GM21717 (cell line): ENCODE measurements around the gene EEIG2.
A peak's percentile ranks its signal among the peaks of the same experiment; 100 is the strongest.
"Not testable (repeated sequence)": the region's sequence is repeated elsewhere in the genome, so short reads cannot be mapped to it uniquely, and the experiment has no call there.

Experiments
- ATAC-seq: cut with Tn5 transposase; IDR thresholded peaks from one replicate; pipeline ENCODE4 v1.9.1; 2021; ENCODE audit warnings: mild to moderate bottlenecking, moderate library complexity; ENCODE audit not compliant: unreplicated experiment

EEIG2 gene

GRCh38 chr1:108541861-108542260 lies 18.0 kb upstream of the EEIG2 start:
- ATAC-seq = no peak

DNA sequence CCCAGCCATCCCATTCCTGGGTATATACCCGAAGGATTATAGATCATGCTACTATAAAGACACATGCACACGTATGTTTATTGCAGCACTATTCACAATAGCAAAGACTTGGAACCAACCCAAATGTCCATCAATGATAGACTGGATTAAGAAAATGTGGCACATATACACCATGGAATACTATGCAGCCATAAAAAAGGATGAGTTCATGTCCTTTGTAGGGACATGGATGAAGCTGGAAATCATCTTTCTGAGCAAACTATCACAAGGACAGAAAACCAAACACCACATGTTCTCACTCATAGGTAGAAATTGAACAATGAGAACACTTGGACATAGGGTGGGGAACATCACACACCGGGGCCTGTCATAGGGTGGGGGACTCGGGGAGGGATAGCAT lies 12.4 kb upstream of the EEIG2 start:
- not testable (repeated sequence) for ATAC-seq

- ATAC-seq = peak; percentile 97
Measured at GRCh38 chr1:108551137-108551862, 8.6 kb upstream of the EEIG2 start.

DNA sequence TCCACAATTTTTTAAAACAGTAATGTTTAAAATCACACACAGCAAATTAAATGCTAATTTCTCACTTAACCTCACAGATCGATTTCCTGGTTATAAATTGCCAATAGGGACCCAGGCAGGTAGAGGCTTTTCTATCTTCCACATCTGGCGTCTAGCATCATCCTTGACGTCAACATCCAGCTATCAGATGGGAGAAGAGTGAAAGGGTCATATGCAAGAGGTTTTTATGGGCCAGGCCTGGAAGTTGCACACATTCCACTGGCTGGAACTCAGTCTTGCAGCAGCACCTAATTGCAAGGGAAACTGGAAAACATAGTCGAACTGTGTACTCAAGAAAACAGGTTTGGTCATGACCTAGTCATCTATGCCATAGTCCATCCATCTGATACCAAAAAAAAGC lies 6.0 kb upstream of the EEIG2 start:
- no peak for ATAC-seq

GRCh38 chr1:108554682-108555427 lies 5.0 kb upstream of the EEIG2 start:
- no peak for ATAC-seq

GRCh38 chr1:108556066-108556465 lies 3.8 kb upstream of the EEIG2 start:
- no peak for ATAC-seq

- ATAC-seq = no peak
Measured at GRCh38 chr1:108556499-108556898, 3.4 kb upstream of the EEIG2 start.

DNA sequence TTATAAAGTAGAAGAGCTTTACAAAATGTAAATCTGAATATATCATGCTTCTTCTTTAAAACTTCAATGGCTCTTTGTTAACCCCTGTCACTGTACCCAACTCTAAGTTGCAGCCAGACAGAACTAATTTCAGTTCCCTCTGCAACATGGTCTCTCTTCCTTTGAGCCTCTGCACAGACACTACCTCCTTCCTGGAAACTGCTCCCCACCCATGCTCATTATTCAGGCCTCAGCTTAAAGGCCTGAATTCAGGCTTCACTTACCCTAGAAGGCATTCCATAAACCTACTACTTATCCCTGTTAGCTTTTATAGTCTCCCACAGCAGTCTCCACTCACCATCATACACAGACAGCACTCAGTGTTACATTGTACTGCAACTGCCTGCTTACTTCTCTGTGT lies 2.6 kb upstream of the EEIG2 start:
- peak; percentile 29 for ATAC-seq

DNA sequence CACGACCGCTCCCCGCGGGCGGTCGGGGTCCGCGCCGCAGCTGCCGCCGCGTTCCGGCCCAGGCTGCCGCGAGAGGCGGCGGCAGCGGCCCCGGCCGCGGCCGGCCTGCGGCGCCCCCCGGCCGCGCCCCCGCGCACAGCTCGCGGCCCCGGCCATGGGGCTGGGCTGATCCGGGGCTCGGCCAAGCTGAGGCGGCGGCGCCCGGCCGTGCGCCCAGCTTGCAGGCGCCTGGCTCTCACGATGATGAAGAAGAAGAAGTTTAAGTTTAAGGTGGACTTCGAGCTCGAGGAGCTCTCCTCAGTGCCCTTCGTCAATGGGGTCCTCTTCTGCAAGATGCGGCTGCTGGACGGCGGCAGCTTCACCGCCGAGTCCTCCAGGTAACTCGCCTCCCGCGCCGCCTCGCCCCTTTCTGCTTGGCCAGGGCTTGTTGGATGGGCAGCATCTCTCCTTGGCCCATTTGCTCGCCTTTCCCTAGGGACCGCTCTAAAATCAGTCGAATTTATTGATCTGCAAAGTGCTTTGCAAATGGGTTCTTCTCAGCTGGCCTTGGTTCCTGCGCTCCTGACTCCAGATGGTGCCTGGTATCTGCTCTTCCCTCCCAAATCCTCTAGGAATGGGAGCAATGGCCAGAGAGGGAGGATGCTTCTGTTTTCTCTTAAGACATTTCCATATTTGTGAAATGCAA lies 431 bp downstream of the EEIG2 start:
- peak; percentile 30 for ATAC-seq

- peak; percentile 39 for ATAC-seq
Measured at GRCh38 chr1:108560874-108561459, 1.1 kb downstream of the EEIG2 start.

DNA sequence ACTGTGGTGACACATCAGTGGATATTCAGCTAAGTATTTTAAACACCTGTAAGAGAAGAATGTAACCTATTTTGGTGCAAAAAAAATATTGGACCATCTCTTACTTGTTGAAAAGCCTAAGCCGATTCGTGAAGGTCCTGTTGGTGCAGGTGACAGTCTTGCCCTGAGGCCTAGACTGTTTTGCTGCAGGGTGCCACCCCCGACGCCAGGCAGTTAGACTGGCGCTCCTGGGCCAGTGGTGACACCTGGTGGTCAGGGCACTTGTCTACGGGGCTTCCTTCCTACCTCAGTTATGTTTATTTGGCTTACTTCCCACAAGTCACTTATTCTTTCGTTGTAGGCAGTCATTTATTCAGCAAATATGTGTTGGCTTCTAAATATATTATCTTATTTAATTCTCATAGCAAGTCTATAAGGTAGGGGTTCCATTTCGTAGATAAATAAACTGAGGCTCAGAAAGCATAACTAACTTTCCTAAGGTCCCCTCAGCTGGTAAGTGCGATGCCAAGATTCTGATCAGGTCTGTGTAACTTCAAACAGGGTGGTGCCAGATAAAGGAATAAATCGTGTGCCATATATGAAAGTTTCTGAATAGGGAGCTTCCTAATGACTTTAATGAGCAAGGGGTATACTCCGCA lies 1.9 kb downstream of the EEIG2 start:
- ATAC-seq = peak; percentile 43

- no peak for ATAC-seq
Measured at GRCh38 chr1:108563808-108564207, 3.9 kb downstream of the EEIG2 start.

- no peak for ATAC-seq
Measured at GRCh38 chr1:108565081-108565480, 5.2 kb downstream of the EEIG2 start.

GRCh38 chr1:108565512-108565911 lies 5.6 kb downstream of the EEIG2 start:
- no peak for ATAC-seq

DNA sequence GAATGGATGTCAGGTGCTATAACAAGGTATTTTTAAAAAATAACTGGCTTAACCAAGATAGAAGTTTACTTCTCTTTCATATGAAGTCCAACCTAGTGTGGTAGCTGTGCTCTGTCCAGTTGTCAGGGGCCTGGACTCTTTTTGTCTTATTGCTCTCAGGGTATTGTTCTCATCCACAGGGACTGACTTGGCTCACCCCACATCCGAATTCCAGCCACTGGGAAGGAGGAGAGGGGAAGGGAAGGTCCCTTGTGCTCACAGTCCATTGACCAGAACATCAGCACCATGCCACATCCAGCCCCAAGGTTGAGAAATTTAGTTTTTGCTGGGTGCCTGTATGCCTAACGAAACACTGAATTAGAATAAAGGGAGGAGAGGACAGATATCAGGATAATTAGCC lies 8.7 kb downstream of the EEIG2 start:
- ATAC-seq = no peak

DNA sequence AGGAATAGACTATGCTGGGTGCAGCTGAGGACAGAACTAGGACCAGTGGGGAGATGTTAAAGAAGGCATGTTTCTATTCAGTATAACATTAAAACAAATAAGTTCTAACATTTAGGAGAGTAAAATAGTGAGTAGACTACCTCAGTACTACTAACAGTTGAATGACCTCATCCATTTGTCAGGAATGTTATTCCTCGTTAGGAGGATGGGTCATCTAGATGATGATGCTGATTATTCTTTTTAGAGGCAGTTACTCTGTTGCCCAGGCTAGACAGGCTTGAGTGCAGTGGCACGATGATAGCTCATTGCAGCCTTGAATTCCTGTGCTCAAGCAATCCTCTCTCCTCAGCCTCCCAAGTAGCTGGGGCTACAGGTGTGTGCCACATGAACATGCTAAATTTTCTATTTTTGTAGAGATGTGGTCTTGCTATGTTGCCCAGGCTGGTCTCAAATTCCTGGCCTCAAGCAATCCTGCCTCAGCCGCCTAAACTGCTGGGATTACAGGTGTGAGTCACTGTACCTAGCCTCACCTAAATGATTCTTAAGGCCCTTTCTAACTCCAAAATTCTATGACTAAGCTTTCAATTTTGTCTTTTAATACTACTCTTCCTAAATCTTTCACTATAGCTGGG lies 9.3 kb downstream of the EEIG2 start:
- ATAC-seq = no peak

GRCh38 chr1:108570128-108570527 lies 10.2 kb downstream of the EEIG2 start:
- peak; percentile 98 for ATAC-seq

GRCh38 chr1:108570998-108571401 lies 11.1 kb downstream of the EEIG2 start:
- no peak for ATAC-seq

- no peak for ATAC-seq
Measured at GRCh38 chr1:108572182-108572581, 12.3 kb downstream of the EEIG2 start.

DNA sequence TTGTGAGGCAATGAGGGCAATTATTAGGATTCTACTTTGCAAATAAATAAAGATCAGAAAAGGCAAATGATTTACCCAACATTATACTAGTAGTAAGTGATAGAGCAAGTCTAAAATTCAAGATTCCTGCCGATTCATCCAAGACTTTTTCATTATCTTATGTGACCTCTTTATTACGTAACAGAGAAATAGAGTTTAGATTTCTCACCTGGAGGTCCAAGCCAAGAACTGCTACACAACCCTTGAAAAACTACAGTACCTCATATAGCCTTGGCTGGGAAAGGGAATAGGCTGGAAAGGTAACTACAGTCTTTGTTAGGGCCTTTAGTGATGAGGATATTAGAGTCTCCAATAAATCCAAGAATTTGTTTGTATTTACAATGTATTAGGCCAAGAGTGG lies 13.3 kb downstream of the EEIG2 start:
- no peak for ATAC-seq

DNA sequence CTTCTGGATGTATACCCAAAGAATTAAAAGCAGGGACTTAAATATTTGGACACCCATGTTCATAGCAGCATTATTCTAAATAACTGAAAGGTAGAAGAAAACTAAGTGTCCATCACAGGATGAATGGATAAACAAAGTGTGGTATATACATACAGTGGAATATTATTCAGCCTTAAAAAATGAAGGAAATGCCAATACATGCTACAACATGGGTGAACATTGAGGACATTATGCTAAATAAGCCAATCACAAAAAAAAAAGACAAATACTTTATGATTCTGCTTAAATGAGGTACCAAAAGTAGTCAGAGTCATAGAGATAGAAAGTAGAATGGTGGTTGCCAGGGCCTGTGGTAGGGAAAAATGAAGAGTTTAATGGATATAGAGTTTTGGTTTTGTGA lies 14.1 kb downstream of the EEIG2 start:
- ATAC-seq = no peak
